K562 (cell line): Measurements from ENCODE around the gene ARFRP1. TPM values are rescaled to one million over a fixed set of nuclear protein-coding genes. Genes with fewer than 3 reads are reported as not detected.

Experiments used
- ATAC-seq: fragments of 200-7000 bp; cut with Tn5 transposase; 3 replicates; pipeline ENCODE4 v1.9.1; 2020; ENCODE audit warnings: moderate library complexity
- BruUV-seq: library from RNA; stranded (reverse); fragments of 400-500 nt; replicated peaks from 2 replicates; lab custom pipeline; 2021; lab: Mats Ljungman, UMichigan
- CTCF ChIA-PET: fragments of 300-600 bp; formaldehyde crosslinking; extraction: SDS; loops from one replicate; lab custom pipeline; 2021; ENCODE audit warnings: low intra/inter-chr PET ratio; lab: Yijun Ruan, JAX
- POLR2A ChIA-PET: fragments of 300-600, 350-650 bp; sonication (Branson Sonifier 250); formaldehyde crosslinking; extraction: SDS; loops from one replicate; lab custom pipeline; 2021; ENCODE audit warnings: antibody characterized with exemption, inconsistent platforms; lab: Yijun Ruan, JAX
- DNase-seq, 4 experiments: peaks; one replicate each; pipeline versions ENCODE4 v3.0.0 to v3.0.0-alpha.2; 2011 to 2018; ENCODE audit warnings: low spot score in 3 of 4, mixed read lengths in 3 of 4; ENCODE audit errors: extremely low read depth in 1 of 4
- FAIRE-seq: peaks from 2 replicates; lab custom pipeline; 2011; peaks lifted over from hg19 to GRCh38; lab: Jason Lieb, UNC
- H2AFZ ChIP-seq: 2 replicates; pipeline ENCODE4 v1.6.0; 2011; ENCODE audit warnings: low read depth, low read length, control low read depth, inconsistent platforms
- H3K27ac ChIP-seq: fragments of 200-600 bp; 3 replicates; pipeline ENCODE4 v1.8.0; 2011; ENCODE audit warnings: low read depth, mild to moderate bottlenecking, control low read depth, inconsistent platforms, low read length, moderate library complexity, mixed read lengths; ENCODE audit errors: extremely low read depth
- H3K27me3 ChIP-seq, 2 experiments: fragments of 300-600 bp in 1 of 2; 2 replicates in 1 of 2; 3 replicates in 1 of 2; pipeline versions ENCODE4 v1.6.0 to v1.8.0; 2011; ENCODE audit warnings: inconsistent platforms in 2 of 2, low read length in 2 of 2, mild to moderate bottlenecking in 1 of 2, mixed read lengths in 1 of 2, moderate library complexity in 1 of 2; ENCODE audit not compliant: control insufficient read depth in 2 of 2, insufficient read depth in 2 of 2
- H3K36me3 ChIP-seq: fragments of 300-600 bp; 3 replicates; pipeline ENCODE4 v1.8.0; 2011; ENCODE audit warnings: mild to moderate bottlenecking, low read length, inconsistent platforms; ENCODE audit not compliant: control insufficient read depth, insufficient read depth
- H3K4me1 ChIP-seq, 2 experiments: fragments of 200-600 bp in 1 of 2; replicated peaks in 1 of 2; 2 replicates in 1 of 2; 3 replicates in 1 of 2; pipeline versions ENCODE4 v1.5.1 to v1.8.0; 2011; ENCODE audit warnings: inconsistent platforms in 2 of 2, low read length in 2 of 2, mild to moderate bottlenecking in 1 of 2, mixed read lengths in 1 of 2, moderate library complexity in 1 of 2; ENCODE audit not compliant: control insufficient read depth in 2 of 2, insufficient read depth in 2 of 2
- H3K4me2 ChIP-seq: 2 replicates; pipeline ENCODE4 v1.6.1; 2011; ENCODE audit warnings: low read length, control low read depth, inconsistent platforms, mixed read lengths; ENCODE audit not compliant: insufficient read depth
- H3K4me3 ChIP-seq: fragments of 200-600 bp; sonication (generic), shearing (Covaris generic); 2 replicates; pipeline ENCODE4 v1.5.1; 2016; ENCODE audit warnings: control low read depth, inconsistent platforms
- H3K79me2 ChIP-seq: fragments of 200-600 bp; 3 replicates; pipeline ENCODE4 v1.8.0; 2011; ENCODE audit warnings: low read length, inconsistent platforms; ENCODE audit not compliant: control insufficient read depth, insufficient read depth
- H3K9ac ChIP-seq, 2 experiments: 2 replicates each; pipeline versions ENCODE4 v1.6.0 to v1.6.1; 2011; ENCODE audit warnings: low read depth in 2 of 2, low read length in 2 of 2, control low read depth in 1 of 2, inconsistent platforms in 1 of 2, mild to moderate bottlenecking in 1 of 2, mixed read lengths in 1 of 2; ENCODE audit not compliant: insufficient read depth in 1 of 2
- H3K9me1 ChIP-seq: one replicate; pipeline ENCODE4 v1.6.0; 2011; ENCODE audit warnings: inconsistent platforms, mild to moderate bottlenecking, low read length, moderate library complexity; ENCODE audit not compliant: control insufficient read depth, insufficient read depth
- H3K9me3 ChIP-seq: replicated peaks from 2 replicates; pipeline ENCODE4 v1.5.1; 2011; ENCODE audit warnings: low read depth, low read length, inconsistent platforms; ENCODE audit not compliant: control insufficient read depth, insufficient read depth
- H4K20me1 ChIP-seq: replicated peaks from 2 replicates; pipeline ENCODE4 v1.6.1; 2011; ENCODE audit warnings: low read length, inconsistent platforms, mixed read lengths; ENCODE audit not compliant: control insufficient read depth, insufficient read depth
- CREB1 ChIP-seq, 2 experiments: sonication (generic) in 1 of 2; formaldehyde crosslinking in 1 of 2; IDR thresholded peaks; 2 replicates each; pipeline versions ENCODE4 v1.6.1 to v1.8.0; 2012 to 2022; ENCODE audit warnings: inconsistent platforms in 1 of 2, mild to moderate bottlenecking in 1 of 2, missing genetic modification reagents in 1 of 2, moderate library complexity in 1 of 2
- FOSL1 ChIP-seq: fragments of 200-800 bp; sonication (Bioruptor generic); conservative IDR thresholded peaks from 2 replicates; pipeline ENCODE4 v1.6.1; 2016; ENCODE audit warnings: missing genetic modification characterization, missing compliant biosample characterization
- IRF2 ChIP-seq: sonication (generic); formaldehyde crosslinking; IDR thresholded peaks from 2 replicates; pipeline ENCODE4 v1.8.1; 2022; ENCODE audit warnings: mild to moderate bottlenecking, missing genetic modification reagents
- NUFIP1 ChIP-seq: fragments of 450-650 bp; IDR thresholded peaks from 2 replicates; pipeline ENCODE4 v1.6.1; 2018; ENCODE audit not compliant: partially characterized antibody
- SP2 ChIP-seq: IDR thresholded peaks from 2 replicates; pipeline ENCODE4 v1.6.1; 2011; ENCODE audit warnings: mild to moderate bottlenecking, low read depth, low read length, moderate library complexity; ENCODE audit not compliant: poor library complexity, severe bottlenecking; ENCODE audit errors: extremely low read depth
- TAF9B ChIP-seq: fragments of 450-650 bp; IDR thresholded peaks from 2 replicates; pipeline ENCODE4 v1.6.1; 2018; ENCODE audit warnings: mild to moderate bottlenecking; ENCODE audit not compliant: partially characterized antibody
- TCF3 ChIP-seq: sonication (generic); formaldehyde crosslinking; IDR thresholded peaks from 2 replicates; pipeline ENCODE4 v1.4.0; 2020; ENCODE audit warnings: mild to moderate bottlenecking, missing genetic modification reagents
- WGBS: fragments of 100-300 bp; shearing (Covaris generic); methylation state at CpG from one replicate; pipeline ENCODE4 v1.1.6; 2016; ENCODE audit warnings: low coverage, mixed read lengths; ENCODE audit not compliant: insufficient coverage; ENCODE audit errors: missing lambda C conversion rate; 5-methylcytosine and 5-hydroxymethylcytosine counted together
- in situ Hi-C: fragments of 300-500 bp; cut with MboI; formaldehyde crosslinking; loops from 4 replicates; pipeline ENCODE4 v1.15.0; 2018; ENCODE audit warnings: inconsistent platforms, mixed read lengths
- intact Hi-C: fragments of 100-400 bp; cut with micrococcal nuclease; formaldehyde crosslinking; loops from 2 replicates; pipeline ENCODE4 v1.14.2; 2022
- polyA plus RNA-seq, 8 experiments: library from polyadenylated mRNA; depleted of rRNA in 4 of 8; stranded (reverse) in 5 of 8; unstranded in 3 of 8; fragments of >200 nt; fragmentation: Nextera tagmentation in 2 of 8; fragmentation: Illumina TruSeq in 1 of 8; extraction: Ambion mirVana in 2 of 8; extraction: Trizol in 1 of 8; gene quantifications; 2 replicates each; pipeline versions ENCODE4 v1.2.1 to v1.2.3, GENCODE V29; 2011 to 2014; ENCODE audit warnings: inconsistent platforms in 1 of 8, missing spikeins in 1 of 8
- total RNA-seq, 7 experiments: library from RNA; depleted of rRNA in 6 of 7; stranded (reverse); fragments of >200 nt in 6 of 7; fragmentation: Illumina TruSeq in 2 of 7; extraction: Trizol in 2 of 7; gene quantifications; 2 replicates each; pipeline versions ENCODE4 v1.2.1 to v1.2.3, GENCODE V29; 2011 to 2021; ENCODE audit warnings: low replicate concordance in 1 of 7
- TF ChIP-seq, protein P1 (sequence below), 2 experiments: fragments of 450-650 bp; formaldehyde crosslinking in 1 of 2; IDR thresholded peaks; 2 replicates each; pipeline versions ENCODE4 v1.4.0 to v1.6.1; 2014 to 2020; ENCODE audit warnings: mild to moderate bottlenecking in 2 of 2, borderline replicate concordance in 1 of 2, low read depth in 1 of 2
- TF ChIP-seq, protein P2 (sequence below), 2 experiments: IDR thresholded peaks; 2 replicates each; pipeline ENCODE4 v1.6.1; 2011; ENCODE audit warnings: borderline replicate concordance in 1 of 2, control low read depth in 1 of 2, low read depth in 1 of 2, low read length in 1 of 2, mild to moderate bottlenecking in 1 of 2, mixed read lengths in 1 of 2, moderate library complexity in 1 of 2; ENCODE audit not compliant: insufficient read depth in 1 of 2, insufficient read length in 1 of 2, poor library complexity in 1 of 2, severe bottlenecking in 1 of 2; ENCODE audit errors: extremely low read depth in 1 of 2

The ARFRP1 gene
- total and polyA plus RNA-seq, 9 of the 15 experiments (the other 6 are each of a cell fraction or from before 2014, with no cell fraction given): 2.2 to 78.9 (median 37.3) TPM

DNA sequence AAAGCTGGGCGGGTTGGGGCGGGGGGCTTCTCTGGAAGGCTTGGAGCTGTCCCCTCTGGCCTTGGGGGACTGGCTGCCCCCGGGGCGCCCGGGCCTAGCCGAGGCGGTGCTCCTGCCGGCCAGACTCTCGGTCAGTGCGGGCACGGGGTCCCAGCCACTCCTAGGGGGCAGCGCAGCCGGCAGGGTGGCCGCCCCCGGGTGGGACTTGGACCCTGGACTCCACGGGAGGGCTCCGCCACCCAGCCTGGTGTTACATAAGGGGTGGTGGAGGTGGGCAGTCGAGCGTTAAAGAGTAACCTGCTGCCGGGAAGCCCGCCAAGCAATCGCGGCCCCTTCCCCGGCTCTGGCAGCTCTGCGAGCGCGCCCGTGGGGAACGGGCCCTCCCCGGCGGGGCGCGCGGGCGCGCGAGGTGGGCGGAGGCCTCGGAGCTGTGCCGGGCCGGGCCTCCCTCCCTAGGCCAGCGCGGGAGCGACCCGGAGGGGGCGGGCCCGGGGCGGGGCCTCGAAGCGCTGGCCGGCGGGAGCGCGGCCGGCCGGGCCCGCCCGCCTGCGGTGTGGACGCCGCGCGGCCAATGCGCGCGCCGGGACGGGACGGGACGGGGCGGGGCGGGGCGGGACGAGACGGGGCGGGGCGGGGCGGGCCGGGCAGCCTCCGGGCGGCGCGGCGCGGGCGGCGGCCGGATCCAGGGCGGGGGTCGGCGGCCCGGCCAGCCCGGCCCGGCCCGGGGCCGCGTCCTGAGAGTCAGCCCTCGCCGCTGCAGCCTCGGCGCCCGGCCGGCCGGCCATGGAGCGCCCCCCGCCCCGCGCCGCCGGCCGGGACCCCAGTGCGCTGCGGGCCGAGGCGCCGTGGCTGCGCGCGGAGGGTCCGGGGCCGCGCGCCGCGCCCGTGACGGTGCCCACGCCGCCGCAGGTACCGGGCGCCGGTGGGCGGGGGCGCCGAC is 31.6 kb upstream of the ARFRP1 start, which contains the start of gene SLC2A4RG:
SLC2A4RG (plus strand) TSS at position 647 of the 940 bp plus-strand sequence; CDS start at position 784, 137 bp downstream.
- Histone ChIP-seq H3K27ac (peak within 1 kb of the TSS; percentile 82), H3K4me2 (peak within 1 kb of the TSS; percentile 84), H3K27me3 (no peaks in the 10 kb centered on the region), H2AFZ (peak within 1 kb of the TSS; percentile 70; the same call in 1 of the 2 replicates), H3K4me1 (peaks cover 11 to 79% of the 10 kb centered on the region in 2 experiments), H3K36me3 (peaks cover 57% of the 10 kb centered on the region; the same call in 1 of the 3 replicates), H4K20me1 (no peaks in the 10 kb centered on the region; the same call in 1 of the 2 replicates), H3K4me3 (peak within 1 kb of the TSS; percentile 66), H3K9me1 (no peaks in the 10 kb centered on the region), H3K9ac (peak within 1 kb of the TSS; percentile 82 to 96), H3K9me3 (no peaks in the 10 kb centered on the region), H3K79me2 (peaks cover 16% of the 10 kb centered on the region)
- ChIA-PET POLR2A (interaction anchor here (0.6 to 1.1 kb wide), 4 partner anchors 11 to 831 kb away, joined by 3 to 9 read pairs (median 4); partner anchors contain the start of genes ARFRP1 and ZGPAT), CTCF (no interaction called here)
- DNase-seq: peak; percentile 87 to 97 (median 96)
- in situ Hi-C loops (no loop called here), intact Hi-C loops (no loop called here)
- no TSS peak for BruUV-seq
- FAIRE-seq: no peak
- 4% methylated on average over 11 of the region's 136 CpGs for WGBS
- ATAC-seq: peak; percentile 84
- TF ChIP-seq FOSL1: 0 out of 2 replicates have a peak, but pooled peaks have one; percentile 12
- no peak for TF ChIP-seq IRF2 (CRISPR knock-in tag)
- TF ChIP-seq CREB1 (IDR thresholded peaks at IDR 0.05): peak; percentile 6; the same call in 1 of the 2 replicates
- 0 out of 2 replicates have a peak, but pooled peaks have one; percentile 41 for TF ChIP-seq CREB1 (CRISPR knock-in tag; IDR thresholded peaks at IDR 0.05)
- TF ChIP-seq NUFIP1: no peak
- TF ChIP-seq SP2: no peak
- TF ChIP-seq, protein P1, sequence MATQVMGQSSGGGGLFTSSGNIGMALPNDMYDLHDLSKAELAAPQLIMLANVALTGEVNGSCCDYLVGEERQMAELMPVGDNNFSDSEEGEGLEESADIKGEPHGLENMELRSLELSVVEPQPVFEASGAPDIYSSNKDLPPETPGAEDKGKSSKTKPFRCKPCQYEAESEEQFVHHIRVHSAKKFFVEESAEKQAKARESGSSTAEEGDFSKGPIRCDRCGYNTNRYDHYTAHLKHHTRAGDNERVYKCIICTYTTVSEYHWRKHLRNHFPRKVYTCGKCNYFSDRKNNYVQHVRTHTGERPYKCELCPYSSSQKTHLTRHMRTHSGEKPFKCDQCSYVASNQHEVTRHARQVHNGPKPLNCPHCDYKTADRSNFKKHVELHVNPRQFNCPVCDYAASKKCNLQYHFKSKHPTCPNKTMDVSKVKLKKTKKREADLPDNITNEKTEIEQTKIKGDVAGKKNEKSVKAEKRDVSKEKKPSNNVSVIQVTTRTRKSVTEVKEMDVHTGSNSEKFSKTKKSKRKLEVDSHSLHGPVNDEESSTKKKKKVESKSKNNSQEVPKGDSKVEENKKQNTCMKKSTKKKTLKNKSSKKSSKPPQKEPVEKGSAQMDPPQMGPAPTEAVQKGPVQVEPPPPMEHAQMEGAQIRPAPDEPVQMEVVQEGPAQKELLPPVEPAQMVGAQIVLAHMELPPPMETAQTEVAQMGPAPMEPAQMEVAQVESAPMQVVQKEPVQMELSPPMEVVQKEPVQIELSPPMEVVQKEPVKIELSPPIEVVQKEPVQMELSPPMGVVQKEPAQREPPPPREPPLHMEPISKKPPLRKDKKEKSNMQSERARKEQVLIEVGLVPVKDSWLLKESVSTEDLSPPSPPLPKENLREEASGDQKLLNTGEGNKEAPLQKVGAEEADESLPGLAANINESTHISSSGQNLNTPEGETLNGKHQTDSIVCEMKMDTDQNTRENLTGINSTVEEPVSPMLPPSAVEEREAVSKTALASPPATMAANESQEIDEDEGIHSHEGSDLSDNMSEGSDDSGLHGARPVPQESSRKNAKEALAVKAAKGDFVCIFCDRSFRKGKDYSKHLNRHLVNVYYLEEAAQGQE (IDR thresholded peaks at IDR 0.05; ENCODE audit: borderline replicate concordance): no peak
- TF ChIP-seq, protein P1 (CRISPR knock-in tag; IDR thresholded peaks at IDR 0.05; ENCODE audit: low read depth): 0 out of 2 replicates have a peak, but pooled peaks have one; percentile 34
- no peak for TF ChIP-seq TCF3
- TF ChIP-seq, protein P2, sequence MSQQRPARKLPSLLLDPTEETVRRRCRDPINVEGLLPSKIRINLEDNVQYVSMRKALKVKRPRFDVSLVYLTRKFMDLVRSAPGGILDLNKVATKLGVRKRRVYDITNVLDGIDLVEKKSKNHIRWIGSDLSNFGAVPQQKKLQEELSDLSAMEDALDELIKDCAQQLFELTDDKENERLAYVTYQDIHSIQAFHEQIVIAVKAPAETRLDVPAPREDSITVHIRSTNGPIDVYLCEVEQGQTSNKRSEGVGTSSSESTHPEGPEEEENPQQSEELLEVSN (IDR thresholded peaks at IDR 0.05; ENCODE audit: borderline replicate concordance in 1 of 2, extremely low read depth in 1 of 2, insufficient read depth in 1 of 2, insufficient read length in 1 of 2, low read depth in 1 of 2, low read length in 1 of 2, poor library complexity in 1 of 2, severe bottlenecking in 1 of 2): peak in 1 of 2 experiments; percentile 10
- TF ChIP-seq TAF9B: no peak
